HG03280 (cell line): ENCODE results near the gene MON1B.
"Not testable (repeated sequence)": the region's sequence is repeated elsewhere in the genome, so short reads cannot be mapped to it uniquely, and the experiment has no call there.

Source experiments
- ATAC-seq: cut with Tn5 transposase; IDR thresholded peaks from one replicate; pipeline ENCODE4 v1.9.1; 2021; ENCODE audit warnings: mild to moderate bottlenecking, moderate library complexity; ENCODE audit not compliant: unreplicated experiment

MON1B gene

GRCh38 chr16:77190478-77191258, at the start of gene MON1B:
Gene MON1B (plus strand): TSS chr16:77191190. CDS start chr16:77191486, 296 bp downstream.
- ATAC-seq, result peak; percentile 97

DNA sequence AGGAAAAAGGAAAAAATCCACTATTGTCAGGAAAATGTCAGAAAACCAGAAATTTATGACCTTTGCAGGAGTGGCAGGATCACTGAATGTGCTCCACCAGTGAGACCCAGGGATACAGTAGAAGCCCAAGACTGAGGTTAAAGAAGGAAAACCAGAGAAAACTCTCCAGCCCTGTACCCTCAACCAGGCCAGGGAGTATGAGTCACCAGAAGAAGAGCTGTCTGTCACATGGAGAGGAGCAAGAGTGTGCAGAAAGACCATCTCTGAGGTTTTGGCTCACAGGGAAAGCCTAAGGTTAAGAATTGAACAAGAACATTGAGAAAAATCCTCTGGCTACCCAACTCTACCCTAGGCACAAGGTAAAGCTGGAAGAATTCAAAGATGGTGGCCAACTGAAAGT, 47.6 kb upstream of the MON1B start:
- no peak for ATAC-seq

DNA sequence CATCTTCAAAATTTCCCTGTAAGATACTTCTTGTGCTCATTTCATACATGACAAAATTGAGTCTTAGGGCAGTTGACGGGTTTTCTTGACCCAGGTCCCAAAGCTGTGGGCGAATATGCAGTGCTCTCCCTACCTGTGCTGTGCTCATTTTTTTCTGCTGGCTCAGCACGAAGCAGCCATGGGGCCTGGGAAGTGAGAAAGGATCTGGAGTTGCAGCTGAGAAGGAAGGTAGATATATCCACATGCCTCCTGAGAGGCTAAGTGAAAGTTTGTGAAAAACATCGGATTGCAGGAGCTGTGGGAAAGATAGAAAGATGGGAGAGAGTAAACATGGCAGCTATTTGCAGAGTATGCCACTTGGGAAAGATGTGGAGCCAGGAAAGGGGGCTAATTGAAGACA, 42.9 kb upstream of the MON1B start:
- no peak for ATAC-seq

DNA sequence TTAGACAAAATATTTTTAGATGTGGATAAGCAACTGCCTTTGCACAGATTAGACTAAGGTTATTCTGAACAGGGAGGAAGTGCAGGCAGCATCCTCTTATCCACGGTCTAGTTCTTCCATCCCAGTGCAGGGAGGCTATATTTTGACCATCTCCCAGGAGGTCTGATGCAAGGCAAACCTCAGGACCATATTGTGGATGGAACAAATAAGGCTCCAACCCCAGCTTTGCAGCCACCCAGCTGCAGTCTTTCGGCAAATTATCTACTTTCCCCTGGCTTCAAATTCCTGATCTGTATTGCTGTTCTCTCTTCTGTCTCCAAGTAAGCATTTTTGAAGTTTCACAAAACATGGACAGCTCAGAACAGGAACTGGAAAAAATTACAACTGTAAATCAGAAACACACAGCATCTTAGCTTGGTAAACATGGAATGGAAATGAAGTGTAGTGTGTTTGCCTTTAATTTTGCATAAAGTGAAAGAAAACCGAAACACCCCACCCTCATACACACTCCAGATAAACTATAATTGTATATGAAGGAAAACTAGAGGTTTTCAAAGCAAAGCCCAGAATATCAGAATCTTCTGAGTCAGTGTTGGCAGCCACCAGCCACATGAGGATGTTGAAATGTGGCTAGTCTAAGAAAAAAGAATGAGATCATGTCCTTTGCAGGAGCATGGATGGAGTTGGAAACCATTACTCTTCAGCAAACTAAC, 33.5 kb upstream of the MON1B start:
- ATAC-seq, result no peak

DNA sequence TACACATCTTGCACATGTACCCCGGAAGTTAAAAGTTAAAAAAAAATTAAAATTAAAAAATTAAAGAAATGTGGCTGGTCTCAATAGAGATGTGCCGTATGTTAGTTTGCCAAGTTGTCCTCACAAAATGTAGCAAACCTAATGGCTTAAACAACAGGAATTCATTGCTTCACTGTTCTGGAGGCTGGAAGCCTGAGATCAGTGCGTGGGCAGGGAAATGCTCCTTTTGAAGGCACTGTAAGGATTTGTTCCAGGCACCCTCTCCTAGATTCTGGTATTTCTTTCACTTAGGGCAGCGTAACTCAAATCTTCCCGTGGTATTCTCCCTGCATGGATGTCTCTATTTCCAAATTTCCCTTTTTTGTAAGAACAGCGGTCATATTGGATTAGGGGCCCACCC, 32.7 kb upstream of the MON1B start:
- ATAC-seq, result no peak

DNA sequence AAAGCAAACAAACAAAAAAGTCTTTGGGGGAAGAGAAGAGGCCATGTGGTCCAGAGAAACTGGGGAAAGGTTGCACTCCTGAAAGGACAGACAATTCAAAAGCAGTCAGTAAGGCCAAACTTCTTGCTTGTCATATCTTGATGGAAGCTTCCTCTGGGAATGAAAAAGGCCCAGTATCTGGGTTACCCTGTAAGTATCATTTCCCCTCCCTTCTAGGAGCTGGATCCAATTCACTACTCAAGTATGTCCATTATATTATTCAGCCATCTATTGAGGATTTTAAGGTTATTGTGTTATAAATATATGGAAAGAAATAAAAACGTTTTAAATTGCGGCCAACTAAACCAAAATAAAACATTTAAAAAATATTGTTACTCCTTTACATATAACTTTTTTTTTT, 26.0 kb upstream of the MON1B start:
- no peak for ATAC-seq

DNA sequence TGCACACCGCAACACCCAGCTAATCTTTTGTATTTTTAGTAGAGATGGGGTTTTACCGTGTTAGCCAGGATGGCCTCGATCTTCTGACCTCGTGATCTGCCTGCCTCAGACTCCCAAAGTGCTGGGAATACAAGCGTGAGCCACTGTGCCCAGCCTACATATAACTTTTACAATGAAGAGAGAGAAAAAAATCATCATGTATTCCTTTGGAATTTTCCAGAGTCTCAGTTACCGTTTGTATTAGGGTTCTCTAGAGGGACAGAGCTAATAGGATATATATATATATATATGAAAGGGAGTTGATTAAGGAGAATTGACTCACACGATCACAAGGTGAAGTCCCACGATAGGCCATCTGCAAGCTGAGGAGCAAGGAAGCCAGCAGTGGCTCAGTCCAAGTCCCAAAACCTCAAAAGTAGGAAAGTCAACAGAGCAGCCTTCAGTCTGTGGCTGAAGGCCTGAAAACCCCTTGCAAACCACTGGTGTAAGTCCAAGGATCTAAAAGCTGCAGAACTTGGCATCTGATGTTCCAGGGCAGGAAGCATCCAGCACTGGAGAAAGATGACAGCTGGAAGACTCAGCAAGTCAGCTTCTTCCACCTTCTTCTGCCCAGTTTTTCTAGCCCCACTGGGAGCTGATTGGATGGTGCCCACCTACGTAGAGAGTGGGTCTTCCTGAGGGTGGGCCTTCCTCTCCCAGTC, 25.3 kb upstream of the MON1B start:
- ATAC-seq, result not testable (repeated sequence)

DNA sequence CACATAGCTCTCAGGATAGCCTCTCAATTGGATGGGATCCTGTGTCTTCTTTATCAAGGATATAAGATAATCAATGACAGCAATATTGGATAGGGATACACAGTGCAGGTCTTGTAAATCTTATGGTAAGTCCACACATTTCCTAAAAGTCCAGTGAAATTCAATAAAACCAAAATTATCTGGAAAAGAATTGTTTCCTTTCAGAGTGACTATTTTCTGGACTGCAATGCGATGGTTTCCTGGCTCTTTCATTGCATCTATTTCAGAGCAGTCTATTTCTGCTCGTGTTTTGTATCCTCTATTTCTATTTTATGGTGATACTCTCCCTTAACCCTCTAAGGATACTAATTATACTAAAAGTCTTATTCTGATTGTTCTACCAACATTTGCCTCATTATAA, 24.3 kb upstream of the MON1B start:
- no peak for ATAC-seq

- ATAC-seq, result no peak
Measured at GRCh38 chr16:77168901-77169300, 22.1 kb upstream of the MON1B start.

- peak; percentile 86 for ATAC-seq
Measured at GRCh38 chr16:77169650-77170236, 21.2 kb upstream of the MON1B start.

DNA sequence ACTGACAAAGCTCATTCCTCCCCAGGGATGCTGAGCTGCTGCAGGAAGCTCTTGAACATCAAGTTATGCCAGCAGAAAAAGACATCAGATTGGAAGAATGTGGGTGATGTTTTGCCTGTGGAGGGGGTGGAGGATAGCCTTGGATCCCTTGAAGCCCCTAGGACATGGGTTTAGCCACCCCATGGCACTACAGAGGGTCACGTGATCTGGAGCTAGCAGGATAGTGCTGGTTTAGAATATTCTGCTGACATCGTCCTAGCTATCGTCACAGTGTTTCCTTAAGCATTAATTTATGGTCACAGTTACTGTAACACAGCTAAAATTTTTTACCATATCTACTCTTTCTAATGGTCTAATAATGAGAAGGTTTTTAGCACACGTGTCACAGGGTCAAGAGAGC, 20.2 kb upstream of the MON1B start:
- ATAC-seq, result no peak

- peak; percentile 74 for ATAC-seq
Measured at GRCh38 chr16:77171745-77172635, 19.0 kb upstream of the MON1B start.

DNA sequence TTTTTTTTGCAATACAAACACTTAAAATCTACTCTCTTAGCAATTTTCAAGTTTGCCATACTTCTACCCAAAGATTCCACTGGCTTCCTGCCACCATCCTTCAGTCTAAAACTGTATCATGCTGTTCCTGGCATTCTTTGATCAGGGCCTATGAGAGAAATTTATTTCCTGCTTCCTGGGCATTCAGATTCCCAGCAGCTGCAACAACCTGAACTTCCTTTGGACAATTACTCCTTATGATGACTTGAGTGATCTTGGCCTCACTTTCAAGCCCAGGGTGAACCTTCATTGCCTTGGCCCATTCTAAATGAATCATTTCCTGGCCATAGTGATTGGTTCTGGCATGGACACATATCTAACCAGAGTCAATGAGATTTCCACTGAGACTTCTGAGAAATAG, 18.0 kb upstream of the MON1B start:
- ATAC-seq, result no peak

DNA sequence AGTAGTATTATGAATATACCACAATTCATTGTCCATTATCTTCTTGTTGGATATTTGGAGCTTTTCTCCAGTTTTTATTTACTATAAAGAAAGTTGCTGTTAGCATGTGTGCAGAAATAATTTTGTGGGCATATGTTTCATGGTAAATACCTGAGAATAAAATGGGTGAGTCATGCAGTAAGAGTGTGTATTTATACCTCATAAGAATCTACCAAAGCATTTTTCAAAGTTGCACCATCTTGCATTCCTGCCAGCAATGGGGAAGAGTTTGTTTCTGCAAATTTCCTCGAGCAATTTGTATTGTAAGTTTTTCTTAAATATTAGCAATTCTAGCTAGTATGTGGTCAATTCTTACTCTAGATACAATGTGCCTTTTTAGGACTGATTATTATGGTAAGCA, 7.9 kb upstream of the MON1B start:
- ATAC-seq, result no peak

DNA sequence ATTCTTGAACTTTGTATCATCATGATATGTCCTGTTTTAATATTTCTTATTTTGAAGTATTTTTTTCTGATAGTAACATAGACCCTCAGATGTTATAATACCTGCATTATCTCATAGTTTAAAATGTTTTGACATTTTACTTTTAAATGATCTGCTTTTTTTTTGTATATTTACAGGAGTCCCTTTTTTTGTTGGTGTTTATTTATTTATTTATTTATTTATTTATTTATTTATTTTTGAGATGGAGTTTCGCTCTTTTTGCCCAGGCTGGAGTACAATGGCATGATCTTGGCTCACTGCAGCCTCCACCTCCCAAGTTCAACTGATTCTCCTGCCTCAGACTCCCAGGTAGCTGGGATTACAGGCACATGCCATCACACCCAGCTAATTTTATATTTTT, 4.7 kb upstream of the MON1B start:
- not testable (repeated sequence) for ATAC-seq

DNA sequence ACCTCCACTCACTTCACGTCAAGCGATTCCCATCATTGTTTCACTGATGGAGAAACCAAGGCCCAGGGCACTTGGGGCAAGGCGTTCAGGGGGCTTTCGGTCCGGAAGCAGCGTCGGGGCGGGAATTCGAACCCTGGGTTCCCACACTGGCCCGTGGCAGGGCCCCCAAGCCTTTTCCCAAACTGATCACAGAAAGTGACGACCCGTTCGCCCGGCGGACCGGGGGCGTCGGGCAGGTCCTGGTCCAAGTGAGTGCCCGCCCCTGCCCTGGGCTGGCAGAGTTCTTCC, 856 bp upstream of the MON1B start:
- ATAC-seq, result no peak

- no peak for ATAC-seq
Measured at GRCh38 chr16:77191259-77191969, 424 bp downstream of the MON1B start.

DNA sequence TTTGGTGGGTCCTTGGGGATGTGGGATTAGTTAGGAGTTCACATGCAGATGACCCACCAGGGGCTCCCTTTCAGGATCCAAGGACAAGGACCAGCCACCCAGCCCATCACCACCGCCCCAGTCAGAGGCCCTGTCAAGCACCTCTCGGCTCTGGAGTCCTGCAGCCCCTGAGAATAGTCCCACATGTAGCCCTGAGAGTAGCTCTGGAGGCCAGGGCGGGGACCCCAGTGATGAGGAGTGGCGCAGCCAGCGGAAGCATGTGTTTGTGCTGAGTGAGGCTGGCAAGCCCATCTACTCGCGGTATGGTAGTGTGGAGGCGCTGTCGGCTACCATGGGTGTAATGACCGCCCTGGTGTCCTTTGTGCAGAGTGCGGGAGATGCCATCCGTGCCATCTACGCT, 2.4 kb downstream of the MON1B start:
- ATAC-seq, result no peak

DNA sequence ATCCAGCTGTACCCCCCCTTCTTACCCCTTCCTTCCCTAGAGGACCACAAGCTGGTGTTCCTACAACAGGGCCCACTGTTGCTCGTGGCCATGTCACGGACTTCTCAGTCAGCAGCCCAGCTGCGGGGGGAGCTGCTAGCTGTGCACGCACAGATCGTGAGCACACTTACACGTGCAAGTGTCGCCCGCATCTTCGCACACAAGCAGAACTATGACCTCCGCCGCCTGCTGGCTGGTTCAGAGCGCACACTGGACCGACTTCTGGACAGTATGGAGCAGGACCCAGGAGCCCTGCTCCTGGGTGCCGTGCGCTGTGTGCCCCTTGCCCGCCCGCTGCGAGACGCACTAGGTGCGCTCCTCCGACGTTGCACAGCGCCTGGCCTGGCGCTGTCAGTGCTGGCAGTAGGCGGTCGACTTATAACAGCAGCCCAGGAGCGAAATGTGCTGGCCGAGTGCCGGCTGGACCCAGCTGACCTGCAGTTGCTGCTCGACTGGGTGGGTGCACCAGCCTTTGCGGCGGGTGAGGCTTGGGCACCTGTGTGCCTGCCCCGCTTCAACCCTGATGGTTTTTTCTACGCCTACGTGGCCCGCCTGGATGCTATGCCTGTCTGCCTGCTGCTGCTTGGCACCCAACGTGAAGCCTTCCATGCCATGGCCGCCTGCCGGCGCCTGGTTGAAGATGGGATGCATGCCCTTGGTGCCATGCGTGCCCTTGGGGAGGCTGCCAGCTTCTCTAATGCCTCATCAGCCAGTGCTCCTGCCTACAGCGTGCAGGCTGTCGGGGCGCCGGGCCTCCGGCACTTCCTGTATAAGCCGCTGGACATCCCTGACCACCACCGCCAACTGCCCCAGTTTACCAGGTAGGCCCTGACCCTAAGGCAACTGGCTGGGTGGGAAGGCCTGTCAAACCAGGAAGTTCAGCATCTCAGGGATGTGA, 3.6 kb downstream of the MON1B start:
- no peak for ATAC-seq
